ENCODE measurements around the gene NEK6.

Gene NEK6

GRCh38 chr9:124329206-124329792 lies 71.5 kb downstream of the NEK6 start:
- H3K4me1 ChIP-seq (ENCODE audit: low read depth, poor library complexity, severe bottlenecking): no peaks in the 10 kb centered on the region
- no peaks in the 10 kb centered on the region for H3K27me3 ChIP-seq (ENCODE audit: insufficient read depth, low read depth)
- H4K20me1 ChIP-seq (ENCODE audit: insufficient read depth): no peaks in the 10 kb centered on the region
- H3K79me2 ChIP-seq (ENCODE audit: insufficient read depth, low read depth): no peaks in the 10 kb centered on the region
- no peak overlapping the region for H3K4me2 ChIP-seq
- no peak overlapping the region for H2AFZ ChIP-seq (ENCODE audit: low read depth)
- no peak for TF ChIP-seq CTCF (conservative IDR thresholded peaks at IDR 0.05; ENCODE audit: low read depth, low read length)
- no peaks in the 10 kb centered on the region for H3K36me3 ChIP-seq (ENCODE audit: insufficient read depth)
- H3K9ac ChIP-seq: no peak overlapping the region
- H3K27ac ChIP-seq: no peak overlapping the region
- H3K4me3 ChIP-seq (IDR thresholded peaks at IDR 0.05; ENCODE audit: insufficient read depth, low read depth, low read length): no peak overlapping the region

- no peak overlapping the region for H3K27ac ChIP-seq
- no peak overlapping the region for H3K4me2 ChIP-seq
- no peaks in the 10 kb centered on the region for H4K20me1 ChIP-seq (ENCODE audit: insufficient read depth)
Measured at GRCh38 chr9:124330011-124330697, 72.4 kb downstream of the NEK6 start.

GRCh38 chr9:124331580-124331979 lies 73.8 kb downstream of the NEK6 start:
- TF ChIP-seq CTCF (conservative IDR thresholded peaks at IDR 0.05; ENCODE audit: low read depth, low read length): no peak
- Histone ChIP-seq H4K20me1 (ENCODE audit: insufficient read depth) (no peaks in the 10 kb centered on the region), H3K36me3 (ENCODE audit: insufficient read depth) (no peaks in the 10 kb centered on the region), H3K4me2 (no peak overlapping the region), H3K27ac (no peak overlapping the region), H3K27me3 (ENCODE audit: insufficient read depth, low read depth) (no peaks in the 10 kb centered on the region), H3K9ac (no peak overlapping the region), H2AFZ (ENCODE audit: low read depth) (no peak overlapping the region), H3K79me2 (ENCODE audit: insufficient read depth, low read depth) (no peaks in the 10 kb centered on the region), H3K4me1 (ENCODE audit: low read depth, poor library complexity, severe bottlenecking) (no peaks in the 10 kb centered on the region), H3K4me3 (IDR thresholded peaks at IDR 0.05; ENCODE audit: insufficient read depth, low read depth, low read length) (no peak overlapping the region)

More at GRCh38 chr9:124330011-124330697, 72.4 kb downstream of the NEK6 start:
- no peaks in the 10 kb centered on the region for H3K27me3 ChIP-seq (ENCODE audit: insufficient read depth, low read depth)
- H3K79me2 ChIP-seq (ENCODE audit: insufficient read depth, low read depth): no peaks in the 10 kb centered on the region
- no peak overlapping the region for H3K4me3 ChIP-seq (IDR thresholded peaks at IDR 0.05; ENCODE audit: insufficient read depth, low read depth, low read length)
- TF ChIP-seq CTCF (conservative IDR thresholded peaks at IDR 0.05; ENCODE audit: low read depth, low read length): no peak
- H3K4me1 ChIP-seq (ENCODE audit: low read depth, poor library complexity, severe bottlenecking): no peaks in the 10 kb centered on the region
- H3K9ac ChIP-seq: no peak overlapping the region
- H2AFZ ChIP-seq (ENCODE audit: low read depth): no peak overlapping the region
- no peaks in the 10 kb centered on the region for H3K36me3 ChIP-seq (ENCODE audit: insufficient read depth)

- Histone ChIP-seq H2AFZ (ENCODE audit: low read depth) (no peak overlapping the region), H3K9ac (no peak overlapping the region), H3K27ac (no peak overlapping the region), H4K20me1 (ENCODE audit: insufficient read depth) (no peaks in the 10 kb centered on the region), H3K4me2 (no peak overlapping the region), H3K36me3 (ENCODE audit: insufficient read depth) (no peaks in the 10 kb centered on the region), H3K79me2 (ENCODE audit: insufficient read depth, low read depth) (no peaks in the 10 kb centered on the region), H3K27me3 (ENCODE audit: insufficient read depth, low read depth) (no peaks in the 10 kb centered on the region), H3K4me3 (IDR thresholded peaks at IDR 0.05; ENCODE audit: insufficient read depth, low read depth, low read length) (no peak overlapping the region), H3K4me1 (ENCODE audit: low read depth, poor library complexity, severe bottlenecking) (no peaks in the 10 kb centered on the region)
- TF ChIP-seq CTCF (conservative IDR thresholded peaks at IDR 0.05; ENCODE audit: low read depth, low read length): no peak
Measured at GRCh38 chr9:124332361-124333202, 74.8 kb downstream of the NEK6 start.

Data from KMS-11 (cell line).